ENCODE results near the gene TAAR5. TPM values are rescaled to one million over a fixed set of nuclear protein-coding genes. Genes with fewer than 3 reads are reported as not detected.
"Not testable (repeated sequence)": the region's sequence is repeated elsewhere in the genome, so short reads cannot be mapped to it uniquely, and the experiment has no call there.

The TAAR5 gene
- total and polyA plus RNA-seq, 12 donors, result not detected

DNA sequence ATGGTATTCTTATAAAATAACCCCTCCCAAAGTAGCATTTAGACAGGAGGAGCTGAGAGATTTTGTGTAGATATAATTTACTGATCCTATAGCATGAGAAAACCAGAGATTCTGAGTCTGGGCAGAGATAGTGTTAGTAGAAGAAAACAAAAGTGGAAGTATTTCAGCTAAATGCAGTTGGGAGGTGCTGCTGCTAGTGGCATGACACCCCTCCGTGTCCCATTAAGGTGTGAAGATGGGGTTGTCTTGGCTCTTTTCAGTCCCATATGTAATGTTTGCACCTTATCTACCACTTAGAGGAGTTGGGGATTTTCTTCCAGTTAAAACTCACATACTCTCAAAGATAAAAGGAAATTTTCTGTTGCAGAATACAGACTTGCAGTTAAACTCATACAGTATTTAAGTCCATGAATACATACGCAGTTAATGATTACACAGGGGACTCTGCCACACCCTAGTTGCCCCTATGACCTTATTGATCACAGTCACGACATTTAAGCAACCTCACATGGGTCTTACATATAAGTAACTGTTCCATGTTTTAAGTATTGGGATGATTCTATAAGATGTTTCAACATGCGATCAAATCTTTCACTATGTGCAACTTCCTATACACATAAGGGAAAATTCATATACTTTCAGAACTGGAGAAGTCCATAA is 23.0 kb upstream of the TAAR5 start:
- Histone ChIP-seq H3K27me3 (peaks cover 0 to 3% (median 0%) of the 10 kb centered on the region in 7 donors), H3K27ac (no peak overlapping the region), H3K36me3 (no peaks in the 10 kb centered on the region), H3K4me1 (no peaks in the 10 kb centered on the region), H3K4me3 (no peak overlapping the region), H3K9me3 (no peaks in the 10 kb centered on the region)
- TF ChIP-seq, protein P1, sequence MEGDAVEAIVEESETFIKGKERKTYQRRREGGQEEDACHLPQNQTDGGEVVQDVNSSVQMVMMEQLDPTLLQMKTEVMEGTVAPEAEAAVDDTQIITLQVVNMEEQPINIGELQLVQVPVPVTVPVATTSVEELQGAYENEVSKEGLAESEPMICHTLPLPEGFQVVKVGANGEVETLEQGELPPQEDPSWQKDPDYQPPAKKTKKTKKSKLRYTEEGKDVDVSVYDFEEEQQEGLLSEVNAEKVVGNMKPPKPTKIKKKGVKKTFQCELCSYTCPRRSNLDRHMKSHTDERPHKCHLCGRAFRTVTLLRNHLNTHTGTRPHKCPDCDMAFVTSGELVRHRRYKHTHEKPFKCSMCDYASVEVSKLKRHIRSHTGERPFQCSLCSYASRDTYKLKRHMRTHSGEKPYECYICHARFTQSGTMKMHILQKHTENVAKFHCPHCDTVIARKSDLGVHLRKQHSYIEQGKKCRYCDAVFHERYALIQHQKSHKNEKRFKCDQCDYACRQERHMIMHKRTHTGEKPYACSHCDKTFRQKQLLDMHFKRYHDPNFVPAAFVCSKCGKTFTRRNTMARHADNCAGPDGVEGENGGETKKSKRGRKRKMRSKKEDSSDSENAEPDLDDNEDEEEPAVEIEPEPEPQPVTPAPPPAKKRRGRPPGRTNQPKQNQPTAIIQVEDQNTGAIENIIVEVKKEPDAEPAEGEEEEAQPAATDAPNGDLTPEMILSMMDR (IDR thresholded peaks at IDR 0.05), result no peak
- no peak for DNase-seq
- 59% methylated on average over 4 of the region's 4 CpGs for WGBS, 2 donors
- intact Hi-C loops (cut with DNase I), result no loop called here
- no peak for ATAC-seq

DNA sequence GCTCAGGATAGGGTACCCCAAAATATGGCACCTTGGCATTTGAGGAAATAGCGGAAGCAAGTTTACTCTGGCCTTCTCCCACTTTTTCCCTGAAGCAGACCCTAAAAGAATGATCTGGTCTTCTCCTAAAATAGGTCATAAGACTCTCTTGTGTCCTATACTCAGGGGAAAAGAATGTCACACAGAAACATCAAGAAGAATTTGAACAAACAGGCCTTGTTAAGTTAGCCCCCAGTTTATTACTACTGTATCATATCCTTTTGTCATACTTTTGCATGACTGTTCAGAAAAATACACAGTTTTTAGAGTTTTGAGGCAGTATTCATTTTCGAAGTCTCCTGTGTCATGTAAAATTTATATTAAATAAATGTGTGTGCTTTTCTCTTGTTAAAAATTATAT is 22.1 kb upstream of the TAAR5 start:
- WGBS, 2 donors, result 83 to 87% methylated on average over 2 of the region's 2 CpGs
- no peak overlapping the region for H3K4me3 ChIP-seq
- H3K4me1 ChIP-seq, result no peaks in the 10 kb centered on the region
- H3K36me3 ChIP-seq, result no peaks in the 10 kb centered on the region
- DNase-seq (no peak), ATAC-seq (no peak)
- TF ChIP-seq, protein P1 (IDR thresholded peaks at IDR 0.05), result no peak
- intact Hi-C loops (cut with DNase I), result no loop called here
- H3K27me3 ChIP-seq, result peaks cover 0 to 3% (median 0%) of the 10 kb centered on the region in 7 donors
- H3K27ac ChIP-seq, result no peak overlapping the region
- no peaks in the 10 kb centered on the region for H3K9me3 ChIP-seq

DNA sequence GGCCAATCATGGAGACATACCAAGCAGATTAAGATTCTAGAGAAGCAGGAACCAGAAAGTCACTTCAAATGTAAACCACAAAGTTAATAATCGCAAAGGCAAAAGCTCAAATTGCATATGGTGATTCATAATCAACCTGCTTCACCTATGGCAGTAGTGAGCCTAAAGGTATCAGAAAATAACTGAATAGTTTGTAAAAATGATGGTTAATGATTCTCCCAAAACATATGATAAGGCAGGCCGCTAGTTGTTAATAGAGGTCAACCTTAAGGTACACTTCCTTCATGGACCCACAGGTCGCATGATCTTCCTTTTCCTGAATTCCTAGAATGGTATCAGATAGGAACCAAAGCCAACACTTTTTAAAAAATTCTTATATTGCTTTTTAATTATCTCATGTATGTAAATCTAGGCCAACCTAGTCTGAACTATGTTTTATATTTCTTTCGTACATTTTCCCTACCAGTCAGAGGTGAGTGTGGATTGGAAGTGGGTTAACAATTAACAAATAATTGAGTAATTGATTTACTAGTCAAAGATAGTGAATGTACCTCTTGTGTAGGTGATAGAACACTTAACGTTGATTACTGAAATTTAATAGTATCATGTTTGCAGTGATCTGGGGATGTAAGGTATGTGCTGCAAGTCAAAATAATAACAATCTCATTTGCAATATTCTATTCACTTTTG is 18.1 kb upstream of the TAAR5 start:
- Histone ChIP-seq H3K4me3 (no peak overlapping the region), H3K36me3 (no peaks in the 10 kb centered on the region), H3K27ac (no peak overlapping the region), H3K27me3 (peaks cover 0 to 10% (median 0%) of the 10 kb centered on the region in 7 donors), H3K4me1 (no peaks in the 10 kb centered on the region), H3K9me3 (no peaks in the 10 kb centered on the region)
- WGBS, 2 donors, result 86 to 87% methylated on average over 5 of the region's 5 CpGs
- intact Hi-C loops (cut with DNase I), result no loop called here
- DNase-seq (no peak), ATAC-seq (no peak)
- TF ChIP-seq, protein P1 (IDR thresholded peaks at IDR 0.05), result no peak

DNA sequence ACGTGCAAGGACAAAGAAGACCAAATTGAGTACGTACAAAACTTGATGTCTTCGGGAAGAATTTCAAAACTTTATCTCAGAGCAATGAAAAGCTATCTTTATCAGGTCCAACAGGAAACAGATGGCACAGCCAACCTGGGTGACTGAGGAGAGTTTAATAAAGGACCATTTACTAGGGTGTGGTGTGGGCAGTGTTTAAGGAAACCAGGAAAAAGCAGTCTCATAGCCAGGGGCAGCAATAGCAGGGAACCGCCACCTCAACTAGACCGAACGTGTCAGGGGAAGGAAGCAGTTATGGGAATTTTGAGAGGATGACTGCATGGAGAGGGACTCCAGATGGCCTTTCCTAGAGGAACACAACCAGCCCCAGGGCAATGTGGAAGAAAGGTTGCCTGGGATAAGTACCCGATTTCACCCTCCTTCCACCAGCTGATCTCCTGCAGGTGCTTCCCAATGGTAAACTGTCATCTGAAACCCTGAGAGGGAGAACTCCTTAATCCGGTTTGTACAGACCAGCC is 15.2 kb upstream of the TAAR5 start:
- no peaks in the 10 kb centered on the region for H3K36me3 ChIP-seq
- TF ChIP-seq, protein P1 (IDR thresholded peaks at IDR 0.05), result no peak
- H3K27ac ChIP-seq, result no peak overlapping the region
- no peak for ATAC-seq
- no peak overlapping the region for H3K4me3 ChIP-seq
- H3K4me1 ChIP-seq, result no peaks in the 10 kb centered on the region
- peaks cover 0 to 13% (median 0%) of the 10 kb centered on the region in 7 donors for H3K27me3 ChIP-seq
- no peaks in the 10 kb centered on the region for H3K9me3 ChIP-seq
- WGBS, 2 donors, result 71 to 76% methylated on average over 8 of the region's 8 CpGs
- DNase-seq, result no peak
- intact Hi-C loops (cut with DNase I), result no loop called here

DNA sequence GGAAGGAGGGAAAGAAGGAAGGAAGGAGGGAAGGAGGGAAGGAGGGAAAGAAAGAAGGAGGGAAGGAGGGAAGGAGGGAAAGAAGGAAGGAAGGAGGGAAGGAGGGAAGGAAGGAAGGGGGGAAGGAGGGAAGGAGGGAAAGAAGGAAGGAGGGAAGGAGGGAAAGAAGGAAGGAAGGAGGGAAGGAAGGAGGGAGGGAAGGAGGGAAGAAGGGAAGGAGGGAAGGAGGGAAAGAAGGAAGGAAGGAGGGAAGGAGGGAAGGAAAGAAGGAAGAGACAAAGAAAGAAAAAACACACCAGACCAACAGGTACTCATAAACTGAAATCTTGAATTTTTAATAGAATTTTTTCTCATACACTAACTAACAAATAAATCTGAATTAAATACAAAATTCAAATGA is 11.4 kb upstream of the TAAR5 start:
- H3K36me3 ChIP-seq; intact Hi-C loops (cut with DNase I); H3K9me3 ChIP-seq; ATAC-seq; DNase-seq; H3K27ac ChIP-seq; H3K4me1 ChIP-seq; H3K4me3 ChIP-seq: not testable (repeated sequence)
- H3K27me3 ChIP-seq, result peaks cover 0 to 16% (median 8%) of the 10 kb centered on the region in 7 donors
